Right ventricle myocardium inferior (tissue), 1 donor: ENCODE measurements around the gene EMC1. TPM values are rescaled to one million over a fixed set of nuclear protein-coding genes. Genes with fewer than 3 reads are reported as not detected.
"Not testable (repeated sequence)": the region's sequence is repeated elsewhere in the genome, so short reads cannot be mapped to it uniquely, and the experiment has no call there.

Source experiments
- ATAC-seq: fragments of 200-7000 bp; cut with Tn5 transposase; one replicate; pipeline ENCODE4 v1.9.1; 2020; ENCODE audit warnings: mild to moderate bottlenecking, moderate library complexity
- DNase-seq: peaks from one replicate; pipeline ENCODE4 v3.0.0; 2021; ENCODE audit errors: missing footprints
- intact Hi-C: fragments of 100-400 bp; cut with DNase I; formaldehyde crosslinking; loops from one replicate; pipeline ENCODE4 v1.11.0; 2022
- total RNA-seq: library from RNA; stranded (reverse); fragmentation: NEBNext Ultra II Directional; extraction: Animal tissue kit (Norgen Biotek cat#: 25700); gene quantifications from one replicate; pipeline ENCODE4 v1.2.1, GENCODE V29; 2021
- donor health status: DM: no; HTN: yes; CAD: no; lungs with severe emphysema.

EMC1 gene
- total RNA-seq, 1 donor from 2014 or later = 30.5 TPM

DNA sequence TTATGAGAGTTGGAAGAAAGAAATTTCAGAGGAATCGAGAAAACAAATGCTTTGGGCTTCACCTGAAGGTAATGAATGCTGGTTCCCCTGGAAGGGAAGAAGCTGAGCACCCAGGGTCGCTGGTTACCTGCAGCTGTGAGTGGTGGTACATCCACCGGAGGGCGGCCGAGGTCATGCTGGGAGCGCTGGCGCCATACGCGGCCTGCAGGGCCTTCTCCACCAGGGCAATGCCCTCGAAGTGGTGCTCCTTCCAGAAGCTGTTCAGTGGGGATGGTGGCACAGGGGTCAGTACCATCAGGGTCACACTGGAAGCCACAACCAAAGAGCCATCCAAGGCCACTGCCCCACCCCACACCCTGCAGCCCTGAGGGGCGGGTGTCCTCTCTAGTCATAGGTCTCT, 17.1 kb upstream of the EMC1 start:
- no peak for ATAC-seq
- intact Hi-C loops = no loop called here
- DNase-seq = no peak

DNA sequence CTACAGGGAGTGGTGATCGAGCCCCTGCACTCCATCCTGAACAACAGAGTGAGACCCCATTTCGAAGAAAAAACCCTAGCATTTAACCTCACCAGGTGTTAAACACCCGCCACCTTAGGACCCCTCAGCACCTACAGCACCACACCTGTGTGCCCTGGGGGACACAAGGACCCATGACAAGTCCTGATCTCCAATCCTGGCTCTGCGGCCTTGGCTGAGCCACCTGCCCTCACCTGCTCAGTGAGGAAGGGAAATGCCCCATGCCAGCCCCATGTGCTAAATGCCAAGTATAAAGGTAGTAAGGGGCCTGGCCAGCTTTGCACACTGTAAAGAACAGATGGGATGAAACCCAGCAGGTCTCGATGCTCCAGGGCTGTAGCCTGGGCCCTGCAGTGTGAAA, 11.4 kb upstream of the EMC1 start:
- intact Hi-C loops = no loop called here
- no peak for DNase-seq
- ATAC-seq = no peak

DNA sequence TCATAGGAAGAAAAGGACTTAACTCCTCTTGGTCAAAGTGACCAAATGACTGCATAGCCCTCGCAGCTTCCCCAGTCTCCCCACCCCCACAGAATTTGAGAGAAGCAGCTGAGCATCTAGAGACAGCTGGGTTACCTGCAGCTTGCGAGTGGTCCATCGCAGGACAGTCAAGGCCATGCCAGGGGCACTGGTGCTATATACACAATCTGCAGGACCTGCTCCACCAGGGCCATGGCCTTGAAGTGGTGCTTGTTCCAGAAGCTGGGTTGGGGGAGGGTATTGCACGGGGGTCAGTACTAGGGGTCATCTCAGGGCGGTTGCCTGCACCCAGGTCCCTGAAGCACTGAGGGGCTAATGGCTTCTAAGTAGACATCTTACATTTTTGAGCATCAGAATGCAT, 10.7 kb upstream of the EMC1 start:
- intact Hi-C loops = no loop called here
- DNase-seq (no peak), ATAC-seq (no peak)

DNA sequence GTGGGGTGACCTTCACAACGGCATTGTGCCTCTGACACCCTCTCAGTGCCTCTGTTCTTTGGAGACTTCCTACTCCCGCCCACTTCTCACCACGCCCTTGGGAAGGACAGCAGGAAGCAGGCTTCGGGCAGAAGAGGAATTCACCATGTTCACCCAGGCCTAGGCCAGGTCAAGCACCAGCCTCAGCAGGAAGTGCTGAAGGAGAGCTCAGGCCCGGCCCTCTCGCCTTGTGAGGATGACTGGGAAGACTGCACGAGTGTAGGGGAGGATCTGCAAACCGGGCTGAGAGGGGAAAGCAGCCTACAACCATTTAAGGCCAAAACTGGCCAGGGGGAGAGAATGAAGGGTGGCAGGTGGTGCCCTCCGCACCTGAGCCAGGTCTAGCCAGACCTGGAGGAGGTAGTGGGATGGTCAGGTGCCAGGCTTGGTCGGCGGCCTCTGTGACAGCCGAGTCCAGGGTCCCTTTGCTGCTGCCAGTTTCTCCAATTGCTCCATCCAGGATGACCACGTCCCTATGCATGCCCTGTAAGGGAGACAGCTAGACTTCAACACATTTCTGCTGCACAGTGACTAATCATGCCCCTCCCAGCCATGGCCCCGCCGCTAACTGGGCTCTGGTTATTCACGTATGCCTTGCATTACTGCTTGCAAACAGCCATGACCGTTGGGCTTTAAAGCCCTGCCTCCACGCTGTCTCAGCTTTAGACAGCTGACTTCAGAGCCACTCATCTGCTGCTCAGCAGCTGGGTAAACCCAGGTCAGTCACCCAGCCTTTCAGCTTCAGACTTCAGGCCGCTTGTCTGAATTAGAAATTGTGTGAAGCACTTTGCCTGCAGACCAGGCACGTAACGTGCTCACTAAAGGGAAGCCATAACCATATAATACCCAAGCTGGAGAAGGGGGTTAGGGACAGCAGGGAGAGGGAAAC, 9.2 kb upstream of the EMC1 start:
- DNase-seq (no peak), ATAC-seq (no peak)
- intact Hi-C loops = no loop called here

DNA sequence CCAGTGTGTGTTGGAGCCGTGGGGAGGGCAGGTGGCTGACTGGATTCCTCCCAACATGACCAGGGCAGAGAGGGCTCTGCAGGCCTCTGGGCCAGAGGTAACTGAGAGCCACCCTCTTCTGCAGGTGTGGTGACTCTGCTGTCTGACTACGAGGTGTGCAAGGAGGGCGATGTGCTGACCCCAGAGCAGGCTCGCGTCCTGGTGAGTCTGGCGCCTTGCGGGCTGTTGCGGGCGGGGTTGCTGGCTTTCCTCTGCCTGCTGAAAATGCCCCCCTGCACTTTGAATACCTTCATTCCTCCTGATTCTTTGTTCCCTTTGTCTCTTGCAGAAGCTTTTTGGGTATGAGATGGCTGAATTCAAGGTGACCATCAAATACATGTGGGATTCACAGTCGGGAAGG, 7.0 kb upstream of the EMC1 start:
- intact Hi-C loops = no loop called here

DNA sequence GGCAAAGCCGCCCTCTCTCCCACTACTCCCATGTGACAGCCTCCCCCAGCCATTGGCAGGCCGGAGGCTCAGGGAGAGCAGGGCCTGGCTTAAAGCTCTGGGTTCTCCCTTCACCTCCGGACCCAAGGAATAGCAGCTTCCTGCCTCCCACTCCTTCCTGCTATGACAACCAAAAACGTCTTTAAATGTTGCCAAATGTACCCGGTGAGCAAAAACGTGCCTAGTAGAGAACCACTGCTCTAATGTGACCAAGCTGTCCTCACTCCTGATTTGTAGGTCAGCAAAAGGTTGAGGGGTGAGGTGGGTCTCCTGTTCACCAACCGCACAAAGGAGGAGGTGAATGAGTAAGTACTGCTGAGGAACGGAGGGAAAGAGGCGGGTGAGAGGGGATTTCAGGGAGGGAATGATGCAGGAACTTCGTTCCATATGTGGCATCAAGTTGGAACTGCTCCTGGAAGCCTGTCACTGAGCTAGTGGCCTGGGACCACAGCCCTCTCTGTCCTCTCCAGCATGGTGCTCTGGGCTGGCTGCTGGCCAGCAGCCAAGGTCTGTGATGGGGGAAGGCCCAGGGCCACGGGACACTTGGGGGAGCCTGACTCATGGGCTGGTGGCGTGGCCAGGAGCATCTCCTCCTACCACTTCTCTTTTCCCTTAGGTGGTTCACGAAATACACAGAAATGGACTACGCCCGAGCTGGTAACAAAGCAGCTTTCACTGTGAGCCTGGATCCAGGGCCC, 6.0 kb upstream of the EMC1 start:
- ATAC-seq (no peak), DNase-seq (no peak)
- intact Hi-C loops = no loop called here

More for the DNA sequence above, 7.0 kb upstream of the EMC1 start:
- no peak for DNase-seq
- peak; percentile 19 for ATAC-seq

DNA sequence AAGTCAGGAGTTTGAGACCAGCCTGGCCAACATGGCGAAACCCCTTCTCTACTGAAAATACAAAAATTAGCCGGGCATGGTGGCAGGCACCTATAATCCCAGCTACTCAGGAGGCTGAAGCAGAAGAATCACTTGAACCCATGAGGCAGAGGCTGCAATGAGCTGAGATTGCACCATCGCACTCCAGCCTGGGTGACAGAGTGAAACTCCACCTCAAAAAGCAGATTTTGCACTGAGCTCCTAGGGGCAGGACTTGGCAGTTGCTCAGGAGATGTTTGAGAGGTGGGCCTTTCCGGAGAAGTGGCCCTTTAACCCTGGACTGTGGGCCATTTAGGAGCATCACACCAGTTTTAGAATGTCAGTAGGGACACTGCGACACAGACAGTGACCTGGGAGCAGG, 5.0 kb upstream of the EMC1 start:
- ATAC-seq, intact Hi-C loops, DNase-seq: not testable (repeated sequence)

DNA sequence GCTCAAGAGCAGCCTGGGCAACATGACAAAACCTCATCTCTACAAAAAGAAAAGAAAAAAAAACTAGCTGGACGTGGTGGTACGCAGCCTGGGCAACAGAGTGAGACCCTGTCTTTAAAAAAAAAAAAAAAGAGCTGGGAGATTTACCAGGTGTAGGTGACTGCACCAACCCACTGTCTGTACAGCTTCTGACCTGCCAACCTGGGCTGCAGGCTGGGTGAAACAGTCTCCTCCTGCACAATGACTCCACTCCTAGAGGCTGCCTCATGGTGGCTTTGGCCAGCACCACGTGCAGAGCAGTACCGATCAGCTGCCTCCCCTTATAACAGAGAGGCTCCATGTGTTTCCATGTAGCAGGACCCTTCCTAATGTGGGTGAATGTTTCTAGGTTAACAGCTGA, 4.0 kb upstream of the EMC1 start:
- intact Hi-C loops = no loop called here
- DNase-seq (no peak), ATAC-seq (no peak)

DNA sequence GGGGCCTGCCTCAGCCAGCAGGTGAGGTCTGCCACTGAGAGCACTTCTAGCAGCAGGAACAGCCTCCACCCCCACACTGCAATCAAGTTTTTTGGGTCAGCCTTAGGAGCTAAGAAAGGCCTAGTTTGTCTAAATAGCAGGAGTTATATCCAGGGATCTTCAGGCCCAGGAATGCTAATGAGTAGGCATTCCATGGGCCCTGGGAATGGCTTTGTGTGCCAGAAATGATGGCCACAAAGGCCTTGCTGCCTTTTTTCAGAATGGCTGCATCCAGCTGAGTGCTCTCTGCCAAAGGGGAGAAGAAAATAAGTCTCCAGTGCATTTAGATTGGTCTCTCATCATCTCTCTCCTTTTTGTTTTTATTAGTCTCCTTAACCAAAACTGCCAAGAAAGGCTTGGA, 3.1 kb upstream of the EMC1 start:
- ATAC-seq (no peak), DNase-seq (no peak)
- intact Hi-C loops = loop anchor here (5.0 kb wide), 1 partner anchor 398 kb away; no protein-coding TSS in a partner anchor

DNA sequence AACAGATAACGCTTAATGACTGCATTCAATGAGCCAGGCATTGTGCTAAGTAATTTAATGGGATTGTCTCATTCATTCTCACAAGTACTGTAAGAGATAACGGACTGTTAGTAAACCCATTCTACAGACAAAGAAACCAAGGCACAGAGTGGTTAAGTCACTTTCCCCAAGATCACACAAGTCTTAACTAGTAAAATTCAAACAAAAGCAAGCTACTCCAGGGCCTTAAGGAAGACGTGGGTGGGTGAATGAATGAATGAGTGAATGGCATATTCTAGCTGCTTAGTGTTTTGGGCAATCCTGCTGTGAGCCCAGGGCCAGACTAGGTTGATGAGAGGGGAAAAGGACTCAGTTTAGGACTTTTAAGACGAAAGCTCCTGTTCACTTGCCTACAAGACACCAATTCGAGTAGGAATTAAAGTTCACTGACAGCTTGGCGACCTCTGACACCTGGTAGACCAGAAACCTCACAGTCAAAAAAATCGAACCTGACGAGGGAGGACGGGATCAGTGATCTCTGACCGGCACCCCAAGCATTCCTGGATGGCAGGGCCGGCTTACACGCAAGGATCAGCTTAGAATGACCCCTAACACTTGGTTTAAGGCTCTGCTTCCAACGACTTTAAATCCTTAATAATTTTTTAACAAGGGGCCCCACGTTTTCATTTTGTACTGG, 557 bp downstream of the EMC1 start:
- no peak for ATAC-seq
- intact Hi-C loops = loop anchor here (5.0 kb wide), 1 partner anchor 402 kb away; no protein-coding TSS in a partner anchor

DNA sequence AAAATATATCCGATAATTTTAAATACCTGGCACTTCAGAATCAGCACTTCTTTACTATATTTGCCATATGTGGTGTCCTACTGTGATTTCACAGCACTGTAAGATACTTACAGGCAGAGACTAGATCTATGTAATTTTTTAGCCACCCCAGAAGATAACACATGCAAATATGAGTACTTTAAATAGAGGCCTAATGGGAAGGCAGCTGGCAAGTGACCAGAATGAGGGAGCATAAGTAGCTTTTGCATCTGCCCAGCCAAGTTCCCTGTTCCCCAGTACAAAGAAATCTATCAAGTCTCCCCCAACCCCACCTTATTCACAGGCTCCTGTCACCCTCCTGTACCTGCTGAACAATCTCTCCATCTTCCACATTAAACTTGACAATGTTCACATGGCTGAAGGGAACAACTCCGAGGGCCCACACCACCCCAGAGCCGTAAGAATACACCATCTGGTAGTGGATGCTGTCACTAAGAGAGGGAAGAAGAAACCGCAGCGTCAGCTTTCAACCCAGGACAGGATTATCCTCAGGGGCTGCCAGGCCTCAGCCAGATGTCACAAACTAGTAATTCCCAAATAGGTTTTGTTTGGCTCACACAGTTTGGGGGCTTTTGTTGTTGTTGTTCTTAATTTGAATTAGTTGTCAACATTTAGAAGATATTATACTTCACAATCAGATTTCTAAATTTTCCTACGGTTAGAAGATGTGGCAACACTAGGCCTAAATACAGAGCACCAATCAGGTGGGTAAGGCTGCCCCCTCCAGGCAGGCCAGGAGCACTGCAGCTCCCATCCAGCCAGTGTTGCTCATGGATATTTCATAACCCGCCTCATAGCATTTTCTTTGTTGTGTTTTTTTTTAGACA, 10.4 kb downstream of the EMC1 start:
- ATAC-seq (peak; percentile 88), DNase-seq (peak; percentile 80)
- intact Hi-C loops = loop anchor here (2.0 kb wide), 1 partner anchor 62 kb away; no protein-coding TSS in a partner anchor

More for the DNA sequence above, 557 bp downstream of the EMC1 start:
- no peak for DNase-seq

DNA sequence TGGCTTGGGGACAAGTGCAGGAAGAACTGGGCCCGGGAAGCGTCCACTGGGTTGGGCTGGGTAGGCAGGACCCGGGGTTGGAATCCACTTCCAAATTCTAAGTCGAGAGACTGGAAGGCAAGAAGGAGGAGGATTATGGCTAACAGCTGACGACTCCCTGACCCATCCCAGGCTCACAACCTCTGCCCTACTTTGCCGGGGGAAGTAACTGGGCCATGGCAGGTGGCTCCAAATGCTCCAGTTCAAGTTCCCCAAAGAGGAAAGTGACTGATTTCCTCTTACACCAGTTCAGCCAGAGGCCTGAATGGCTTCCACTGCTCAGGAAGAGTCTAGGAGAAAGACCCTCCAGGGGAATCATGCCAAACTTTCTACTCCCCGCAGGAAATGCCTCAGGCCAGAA, 11.4 kb downstream of the EMC1 start:
- DNase-seq (no peak), ATAC-seq (no peak)
- intact Hi-C loops = loop anchor here (2.0 kb wide), 1 partner anchor 61 kb away; no protein-coding TSS in a partner anchor

DNA sequence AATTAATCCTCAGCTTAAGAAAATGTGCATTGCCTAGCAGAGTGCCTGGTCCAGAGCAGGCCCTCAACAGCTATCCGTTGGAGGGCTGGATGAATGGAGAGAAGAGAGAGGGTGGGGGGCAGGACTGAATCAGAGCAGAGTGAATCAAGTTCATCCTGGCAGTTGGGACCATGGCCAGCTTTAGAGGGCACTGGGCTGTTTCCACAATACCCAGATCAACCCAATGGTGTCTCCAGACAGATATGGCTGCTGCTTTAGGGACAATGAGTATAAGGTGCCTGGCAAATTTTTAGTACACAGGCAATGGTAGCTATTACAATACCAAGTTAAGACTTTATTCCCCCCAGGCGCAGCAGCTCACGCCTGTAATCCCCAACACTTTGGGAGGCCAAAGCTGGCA, 17.1 kb downstream of the EMC1 start:
- no peak for DNase-seq
- ATAC-seq = peak; percentile 27
- intact Hi-C loops = no loop called here

DNA sequence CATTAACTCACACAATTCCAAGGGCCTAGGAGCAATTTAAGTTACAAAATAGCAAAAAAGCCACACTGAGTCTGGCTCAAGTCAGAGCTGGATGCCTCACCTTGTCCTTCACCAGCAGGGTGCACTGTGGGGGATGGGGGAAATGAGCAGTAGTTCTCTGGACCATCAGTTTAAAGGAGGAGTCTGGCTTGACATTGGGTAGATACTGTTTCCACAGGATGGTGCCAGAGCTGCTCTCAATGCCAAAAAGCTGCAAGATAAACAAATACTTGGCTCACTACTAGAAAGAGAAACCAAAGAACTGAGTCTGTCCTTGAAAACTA, 18.8 kb downstream of the EMC1 start:
- intact Hi-C loops = loop anchor here (1.0 kb wide), 1 partner anchor 25 kb away; no protein-coding TSS in a partner anchor
- ATAC-seq = peak; percentile 82
- DNase-seq = no peak

DNA sequence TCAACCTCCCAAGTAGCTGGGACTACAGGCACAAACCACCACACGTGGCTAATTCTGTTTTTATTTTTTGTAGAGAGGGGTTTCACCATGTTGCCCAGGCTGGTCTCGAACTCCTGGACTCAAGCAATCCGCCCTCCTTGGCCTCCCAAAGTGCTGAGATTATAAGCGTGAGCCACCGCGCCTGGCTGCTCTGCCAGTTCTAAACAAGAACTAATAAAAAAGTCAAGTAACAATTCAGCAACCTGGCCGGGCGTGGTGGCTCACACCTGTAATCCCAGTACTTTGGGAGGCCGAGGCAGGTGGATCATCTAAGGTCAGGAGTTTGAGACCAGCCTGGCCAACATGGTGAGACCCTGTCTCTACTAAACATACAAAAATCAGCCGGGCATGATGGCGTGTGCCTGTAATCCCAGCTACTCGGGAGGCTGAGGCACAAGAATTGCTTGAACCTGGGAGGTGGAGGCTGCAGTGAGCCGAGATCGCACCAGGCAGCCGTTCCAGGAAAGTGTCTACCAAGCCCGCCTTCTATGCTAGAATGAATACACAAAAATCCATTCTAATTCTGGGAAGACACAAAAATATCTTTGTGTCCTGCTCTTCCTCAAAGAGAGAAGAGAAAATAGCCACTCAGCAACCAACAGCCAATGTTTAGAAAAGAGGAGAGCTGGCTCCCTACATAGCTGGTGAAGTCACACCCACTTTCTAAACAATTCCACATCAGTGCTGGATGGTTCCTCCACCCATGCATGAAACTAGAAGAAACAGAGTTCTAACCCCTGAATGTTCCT, 19.4 kb downstream of the EMC1 start:
- ATAC-seq, DNase-seq: not testable (repeated sequence)
- intact Hi-C loops = loop anchor here (1.0 kb wide), 1 partner anchor 25 kb away; no protein-coding TSS in a partner anchor

DNA sequence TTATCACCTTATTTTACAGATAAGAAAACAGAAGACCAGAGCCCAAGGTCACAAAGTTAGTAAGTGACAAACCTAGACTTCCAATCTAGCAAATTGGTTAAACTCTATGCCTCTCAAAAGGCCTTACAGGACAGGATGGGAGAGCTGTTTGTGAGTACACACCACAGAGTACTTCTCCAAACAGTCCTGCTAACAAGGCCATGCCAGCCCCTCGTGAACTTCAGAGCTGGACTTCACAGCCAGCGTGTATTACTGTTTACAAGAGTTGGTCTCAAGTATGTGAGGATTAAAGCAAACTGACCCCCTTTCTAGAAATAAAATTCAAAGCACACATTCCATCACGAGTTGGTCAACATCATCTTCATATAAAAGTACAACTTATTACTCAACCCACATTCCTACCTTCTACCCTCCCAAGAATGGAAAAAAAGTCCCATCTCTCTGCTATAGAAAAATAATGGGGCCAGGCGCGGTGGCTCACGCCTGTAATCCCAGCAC, 21.4 kb downstream of the EMC1 start:
- intact Hi-C loops = no loop called here
- DNase-seq = no peak
- no peak for ATAC-seq

DNA sequence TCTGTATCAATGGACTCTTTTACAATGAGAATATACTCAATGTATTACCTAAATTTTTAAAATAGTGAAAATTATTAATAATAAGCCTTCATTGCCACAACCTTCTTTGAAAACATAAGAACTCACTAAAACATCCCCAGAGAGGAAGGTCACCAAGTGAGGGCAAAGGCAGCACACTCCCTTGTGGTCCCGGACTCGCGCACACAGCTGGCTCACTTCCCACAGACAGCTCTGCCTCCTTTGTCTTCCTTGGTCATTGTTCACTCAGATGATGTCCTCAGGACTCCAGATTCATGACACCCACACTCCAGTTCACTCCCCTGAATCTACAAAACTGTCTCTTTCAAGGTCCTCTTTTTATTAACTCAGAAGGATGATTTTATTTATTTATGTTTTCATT, 22.1 kb downstream of the EMC1 start:
- no peak for ATAC-seq
- no peak for DNase-seq
- intact Hi-C loops = no loop called here
